ENCODE results near the gene NRXN2.

The NRXN2 gene

DNA sequence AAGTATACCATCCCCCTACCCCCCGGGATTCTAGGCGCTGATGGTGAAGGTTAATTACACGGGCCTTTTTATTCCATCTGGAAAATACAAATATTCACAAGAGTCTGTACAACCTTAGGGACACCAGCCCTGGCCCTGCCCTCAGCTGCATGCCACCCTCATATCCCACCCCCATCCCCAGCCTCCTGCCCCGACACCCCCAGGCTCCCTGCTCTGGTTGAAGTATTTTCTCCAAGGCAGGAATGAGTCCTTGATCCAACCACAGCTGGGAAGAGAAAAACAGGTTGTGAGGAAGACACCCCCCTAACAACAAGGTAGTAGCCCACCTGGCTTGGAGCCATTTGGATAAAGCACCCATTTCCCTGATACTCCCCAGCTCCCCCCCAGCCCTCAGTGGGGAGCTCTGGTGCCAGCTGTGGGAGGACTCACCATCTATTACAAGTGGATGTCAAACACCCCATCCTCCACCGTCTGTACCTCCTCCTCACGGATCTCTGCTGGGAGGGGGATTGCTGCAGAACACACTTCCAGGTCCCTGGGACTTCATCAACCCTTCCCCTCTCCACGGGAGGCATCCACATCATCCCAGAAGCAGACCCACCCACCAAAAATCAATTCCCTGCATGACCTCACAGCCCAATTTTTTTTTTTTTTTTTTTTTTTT is 4.0 kb upstream of the NRXN2 start:
- TF ChIP-seq POLR2A (IDR thresholded peaks at IDR 0.05; ENCODE audit: low read length): no peak
- TF ChIP-seq GATA1 (IDR thresholded peaks at IDR 0.05; ENCODE audit: low read depth, low read length): no peak
- no peak for DNase-seq

DNA sequence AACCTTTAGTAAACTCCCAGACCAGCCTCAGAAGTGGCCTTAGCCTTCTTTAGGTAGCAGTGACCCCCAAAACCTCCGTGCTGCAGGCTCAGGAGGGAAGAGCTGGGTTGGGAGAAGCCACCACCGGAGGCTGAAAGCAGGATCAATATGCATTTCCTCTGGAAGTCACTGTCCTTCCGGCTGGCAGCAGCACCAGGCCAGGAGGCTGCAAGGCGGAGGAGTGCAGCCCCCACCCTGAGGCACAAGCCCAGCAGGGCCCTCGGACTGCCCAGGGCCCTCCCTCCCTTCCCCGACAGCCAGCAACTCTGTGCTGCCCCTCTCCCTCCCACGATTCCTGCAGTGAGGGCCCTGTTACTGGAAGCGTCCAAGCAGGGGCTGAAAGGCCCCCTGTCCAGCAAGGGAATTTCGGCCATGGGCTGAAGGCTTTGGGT is 3.2 kb upstream of the NRXN2 start:
- DNase-seq: no peak
- TF ChIP-seq GATA1 (IDR thresholded peaks at IDR 0.05; ENCODE audit: low read depth, low read length): no peak
- TF ChIP-seq POLR2A (IDR thresholded peaks at IDR 0.05; ENCODE audit: low read length): no peak

DNA sequence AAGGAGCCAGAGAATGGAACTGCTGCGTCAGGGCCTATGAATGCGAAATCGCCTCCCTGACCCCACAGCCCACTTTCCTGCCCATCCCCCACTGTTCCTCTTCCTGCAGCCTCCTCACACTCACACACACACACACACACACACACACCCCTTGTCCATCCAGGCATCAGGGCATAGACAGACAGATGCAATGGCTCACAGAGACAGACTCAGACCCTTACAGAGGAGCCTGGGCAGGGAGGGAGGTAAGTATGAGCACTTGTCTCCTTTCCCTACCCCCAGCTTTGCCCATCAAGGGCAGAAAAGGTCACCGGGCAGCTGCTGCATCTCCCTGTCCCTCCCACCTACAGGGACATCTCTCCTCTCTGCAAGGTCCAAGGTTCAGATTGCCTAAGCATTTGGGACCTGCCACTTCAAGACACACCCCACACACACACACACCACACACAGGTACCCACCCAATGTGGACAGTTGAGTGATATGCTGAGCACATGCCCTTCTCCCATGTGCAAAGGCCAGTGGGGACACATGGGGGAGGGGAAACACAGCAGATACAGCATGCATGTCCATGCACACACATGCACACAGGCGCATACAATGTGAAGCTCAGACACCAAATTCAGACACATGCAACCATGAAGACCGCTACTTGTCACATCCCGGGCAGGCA is 2.0 kb upstream of the NRXN2 start:
- TF ChIP-seq POLR2A (IDR thresholded peaks at IDR 0.05; ENCODE audit: low read length) (no peak), GATA1 (IDR thresholded peaks at IDR 0.05; ENCODE audit: low read depth, low read length) (no peak)
- no peak for DNase-seq

DNA sequence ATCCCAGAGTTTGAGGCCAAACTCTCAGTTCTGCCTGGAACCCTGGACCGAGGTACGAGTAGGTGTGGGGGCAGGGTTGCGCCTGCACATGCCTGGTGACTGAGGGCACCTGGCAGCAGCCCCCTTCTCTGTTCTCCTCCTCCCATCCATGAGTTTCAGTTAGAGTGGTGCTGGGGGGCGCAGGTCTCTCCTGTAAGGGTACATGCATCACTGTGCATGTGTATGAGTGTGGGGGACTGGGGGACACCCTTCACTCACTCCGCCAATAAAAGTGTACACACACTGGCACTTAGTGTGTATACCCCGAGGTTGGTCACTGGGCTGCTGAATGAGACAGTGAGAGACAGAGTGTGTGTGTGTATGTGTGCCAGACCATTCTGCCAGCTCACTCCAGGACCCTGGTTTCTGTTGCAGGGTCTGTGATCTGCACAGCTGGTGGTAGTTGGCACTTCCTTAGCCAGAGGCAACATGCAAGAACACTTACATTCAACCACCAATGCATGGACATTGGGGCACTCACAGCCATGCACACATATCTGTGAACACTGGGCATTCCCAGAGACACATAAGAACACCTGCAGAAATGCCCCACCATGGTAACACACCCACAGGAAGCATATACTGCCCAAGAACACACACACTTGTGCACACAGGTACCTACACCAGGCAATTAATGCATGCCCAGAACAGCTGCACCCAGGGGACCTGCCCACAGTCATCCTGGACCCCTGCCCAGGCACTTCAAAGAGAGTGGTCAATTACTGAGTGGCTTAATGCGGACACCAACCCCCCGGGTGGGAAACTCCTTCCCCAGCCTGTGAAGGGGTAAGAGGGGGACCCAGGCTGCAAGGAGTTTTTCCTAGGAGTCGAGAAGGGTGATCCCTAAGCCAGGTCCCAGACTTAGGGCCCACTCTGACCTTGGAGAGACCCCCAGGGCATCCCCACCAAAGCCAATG is 1.2 kb upstream of the NRXN2 start:
- no peak for TF ChIP-seq POLR2A (IDR thresholded peaks at IDR 0.05; ENCODE audit: low read length)
- no peak for TF ChIP-seq GATA1 (IDR thresholded peaks at IDR 0.05; ENCODE audit: low read depth, low read length)

DNA sequence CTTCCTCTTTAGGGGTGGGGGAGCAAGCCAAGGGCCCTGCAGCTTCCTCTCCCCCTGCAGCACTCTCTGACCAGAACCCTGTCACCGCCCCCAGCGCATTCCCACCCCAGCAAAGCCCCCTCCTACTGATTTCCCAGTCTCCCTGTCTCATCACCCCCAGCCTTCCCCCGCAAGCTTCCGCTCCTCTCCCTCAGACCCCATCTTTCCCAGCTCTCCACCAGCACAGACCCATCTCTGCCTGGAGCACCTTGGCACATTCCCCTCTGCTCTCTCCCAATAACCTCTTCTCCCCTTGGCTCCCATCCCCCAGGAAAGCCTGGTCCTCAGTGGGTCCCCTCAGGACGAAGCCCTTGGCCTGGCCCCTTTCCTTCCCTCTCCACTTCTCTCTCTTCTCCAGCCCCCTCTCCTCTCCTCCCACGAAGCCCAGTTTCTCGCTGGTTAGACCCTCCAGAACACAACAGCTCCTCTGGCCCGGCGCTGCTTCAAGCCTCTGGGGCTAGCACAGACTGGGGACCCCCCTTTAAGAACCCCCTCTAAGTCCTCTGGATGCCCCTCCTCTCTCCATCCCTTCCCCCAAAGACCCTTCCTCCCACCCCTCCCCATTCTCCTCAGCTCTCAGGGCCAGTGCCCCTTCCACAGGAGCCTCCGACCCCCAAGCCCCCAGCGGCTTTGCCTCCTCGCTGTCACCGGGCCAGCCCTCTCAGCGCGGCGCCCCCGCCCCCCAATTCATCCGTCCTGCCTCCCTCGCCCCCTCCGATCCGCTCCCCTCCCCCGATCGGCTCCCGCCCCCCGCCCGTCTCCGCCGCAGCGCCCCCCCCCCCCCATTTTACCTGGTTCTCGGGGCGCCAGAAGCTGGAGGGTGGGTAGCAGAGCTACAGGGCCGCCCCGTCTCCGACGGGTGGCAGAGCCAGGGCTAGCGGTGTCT is 594 bp downstream of the NRXN2 start:
- DNase-seq: no peak
- TF ChIP-seq GATA1 (IDR thresholded peaks at IDR 0.05; ENCODE audit: low read depth, low read length) (no peak), POLR2A (IDR thresholded peaks at IDR 0.05; ENCODE audit: low read length) (no peak)

More for the DNA sequence above, 1.2 kb upstream of the NRXN2 start:
- DNase-seq: no peak

DNA sequence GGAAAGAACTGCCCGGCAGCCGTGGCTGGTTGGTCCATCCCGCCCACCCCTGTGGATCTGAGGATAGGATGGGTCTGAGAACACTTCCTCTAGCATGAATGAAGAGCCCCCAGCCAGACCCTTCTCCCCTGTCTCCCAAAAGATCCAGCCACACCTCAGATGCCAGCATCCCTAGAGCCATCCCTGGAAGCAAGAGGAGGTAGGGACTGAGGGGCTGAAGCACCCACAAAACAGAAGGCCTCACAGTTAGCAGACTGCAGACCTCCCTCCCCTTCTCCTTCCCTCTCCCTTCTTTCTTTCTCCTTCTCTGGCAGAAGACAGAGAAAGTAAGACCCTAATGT is 1.7 kb downstream of the NRXN2 start:
- TF ChIP-seq POLR2A (IDR thresholded peaks at IDR 0.05; ENCODE audit: low read length): no peak
- no peak for TF ChIP-seq GATA1 (IDR thresholded peaks at IDR 0.05; ENCODE audit: low read depth, low read length)
- no peak for DNase-seq

DNA sequence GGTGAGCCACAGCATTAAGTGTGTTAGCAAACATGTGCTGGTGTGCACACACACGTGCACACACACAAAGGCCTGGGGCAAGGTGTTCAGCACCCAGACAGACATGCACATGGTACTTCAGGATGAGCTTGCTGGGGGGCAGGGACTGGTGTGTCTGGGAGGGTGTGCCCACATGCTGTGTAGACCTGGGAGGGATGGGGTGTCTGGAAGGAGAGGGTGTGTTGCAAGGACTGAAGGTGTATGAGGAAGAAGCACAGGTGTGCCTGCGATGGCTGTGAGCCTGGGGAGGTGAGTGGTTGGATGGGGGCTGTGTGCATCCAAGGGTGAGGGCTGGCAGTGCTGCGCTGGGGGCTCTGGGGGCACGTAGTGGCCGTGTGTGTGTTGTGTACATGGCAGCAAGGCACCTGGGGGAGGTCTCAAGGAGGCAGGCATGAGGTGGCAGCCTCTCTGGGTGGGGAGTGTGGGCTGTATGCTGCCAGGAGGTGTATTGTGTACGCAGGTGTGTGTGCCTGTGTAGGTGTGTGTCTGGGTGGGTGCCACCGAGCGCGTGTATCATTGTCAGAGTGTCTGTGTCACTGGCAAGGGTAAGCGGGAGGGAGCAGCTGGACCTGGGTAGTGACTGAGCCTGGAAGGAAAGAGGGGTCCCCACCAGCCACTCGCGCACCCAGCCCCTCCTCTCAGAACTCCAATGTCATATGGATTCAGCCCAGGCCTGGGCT is 2.2 kb downstream of the NRXN2 start:
- TF ChIP-seq GATA1 (IDR thresholded peaks at IDR 0.05; ENCODE audit: low read depth, low read length) (no peak), POLR2A (IDR thresholded peaks at IDR 0.05; ENCODE audit: low read length) (no peak)
- no peak for DNase-seq

DNA sequence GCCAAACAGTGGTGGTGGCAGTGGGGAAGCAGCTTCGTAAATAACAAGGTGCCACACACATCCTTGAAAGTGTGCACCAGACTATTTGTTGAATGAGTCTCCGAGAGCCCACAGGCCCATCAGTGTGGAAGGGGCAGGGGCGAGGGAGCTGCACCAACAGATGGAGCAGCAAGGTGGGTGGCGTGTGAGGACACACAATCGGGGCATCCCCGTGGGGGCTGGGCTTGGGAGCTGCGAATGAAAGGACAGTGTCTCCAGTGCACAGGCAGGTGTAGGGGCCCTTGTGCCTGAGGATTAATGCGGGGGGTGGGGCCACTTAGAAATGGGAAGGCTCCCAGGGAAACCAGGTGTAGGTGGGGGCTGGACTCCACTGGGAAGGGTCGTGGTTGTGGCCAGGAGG is 2.8 kb downstream of the NRXN2 start:
- TF ChIP-seq POLR2A (IDR thresholded peaks at IDR 0.05; ENCODE audit: low read length): no peak

DNA sequence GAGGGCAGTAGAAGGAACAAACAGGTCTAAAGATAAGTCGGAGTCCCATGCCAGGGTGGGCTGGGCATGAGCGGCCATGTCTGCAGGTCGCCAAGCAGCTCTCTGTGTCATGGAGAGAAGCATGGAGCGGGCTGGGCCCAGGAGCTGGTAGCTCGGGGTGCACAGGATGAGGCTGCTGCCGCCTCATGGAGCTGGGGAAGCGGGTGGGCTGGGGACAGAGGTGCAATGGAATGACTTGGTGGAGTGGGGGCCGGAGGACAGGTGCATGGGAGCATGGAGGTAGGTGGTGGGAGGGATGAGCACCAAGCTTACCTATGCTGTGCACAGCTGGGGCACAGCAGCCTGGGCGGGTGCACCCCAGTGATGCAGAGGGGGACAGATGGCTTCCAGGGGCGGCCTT is 3.6 kb downstream of the NRXN2 start:
- no peak for DNase-seq

More for the DNA sequence above, 2.8 kb downstream of the NRXN2 start:
- no peak for DNase-seq

DNA sequence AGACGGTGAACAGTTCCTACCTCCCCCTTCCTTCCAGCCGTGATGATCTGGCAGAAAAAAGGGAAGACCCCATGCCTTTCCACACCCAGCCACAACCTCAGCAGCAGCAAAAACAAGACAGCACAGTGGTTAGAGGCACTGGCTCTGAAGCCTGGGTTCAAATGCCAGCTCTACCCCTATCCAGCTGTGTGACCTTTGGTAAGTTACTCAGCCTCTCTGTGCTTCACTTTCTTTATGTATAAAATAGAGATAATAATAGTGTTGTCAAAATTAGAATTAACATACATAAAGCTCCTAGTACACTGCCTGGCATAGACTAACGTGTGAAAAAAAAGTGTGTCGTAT is 4.2 kb downstream of the NRXN2 start:
- no peak for TF ChIP-seq POLR2A (IDR thresholded peaks at IDR 0.05; ENCODE audit: low read length)
- no peak for TF ChIP-seq GATA1 (IDR thresholded peaks at IDR 0.05; ENCODE audit: low read depth, low read length)
- DNase-seq: no peak

More for the DNA sequence above, 3.6 kb downstream of the NRXN2 start:
- TF ChIP-seq POLR2A (IDR thresholded peaks at IDR 0.05; ENCODE audit: low read length) (no peak), GATA1 (IDR thresholded peaks at IDR 0.05; ENCODE audit: low read depth, low read length) (no peak)

DNA sequence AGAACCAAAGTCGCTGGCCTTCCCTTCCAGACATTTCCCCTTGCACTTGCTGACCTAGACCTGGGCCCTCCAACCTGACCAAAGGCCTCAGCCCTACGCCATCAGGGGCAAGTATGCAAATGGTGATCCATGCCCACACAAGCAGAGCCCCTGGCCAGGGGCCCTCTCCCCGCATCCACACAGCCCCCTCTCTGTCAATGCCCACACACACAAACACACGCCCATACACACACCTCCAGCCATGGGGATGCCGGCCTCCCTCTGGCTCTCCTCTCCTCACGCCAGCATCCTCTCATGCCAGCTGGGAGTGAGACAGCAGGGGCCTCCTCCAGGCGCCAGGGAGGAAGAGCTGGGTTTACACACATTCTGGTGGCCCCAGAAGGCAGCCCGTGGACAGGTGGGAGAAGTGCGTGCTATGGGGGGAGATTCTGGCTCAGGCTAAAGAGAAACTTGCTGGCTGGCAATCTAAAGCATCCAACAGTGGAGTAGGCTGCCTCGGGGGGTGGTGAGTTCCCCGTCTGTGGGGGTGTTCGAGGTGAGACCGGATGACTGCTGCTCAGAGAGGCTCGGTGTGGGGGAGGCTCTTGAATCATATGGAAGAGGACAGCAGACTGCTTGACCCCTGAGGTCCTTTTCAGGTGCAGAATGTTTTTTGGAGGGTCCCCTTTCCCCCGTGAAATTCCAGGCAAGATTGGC is 4.8 kb downstream of the NRXN2 start:
- DNase-seq: no peak
- TF ChIP-seq GATA1 (IDR thresholded peaks at IDR 0.05; ENCODE audit: low read depth, low read length) (no peak), POLR2A (IDR thresholded peaks at IDR 0.05; ENCODE audit: low read length) (no peak)

DNA sequence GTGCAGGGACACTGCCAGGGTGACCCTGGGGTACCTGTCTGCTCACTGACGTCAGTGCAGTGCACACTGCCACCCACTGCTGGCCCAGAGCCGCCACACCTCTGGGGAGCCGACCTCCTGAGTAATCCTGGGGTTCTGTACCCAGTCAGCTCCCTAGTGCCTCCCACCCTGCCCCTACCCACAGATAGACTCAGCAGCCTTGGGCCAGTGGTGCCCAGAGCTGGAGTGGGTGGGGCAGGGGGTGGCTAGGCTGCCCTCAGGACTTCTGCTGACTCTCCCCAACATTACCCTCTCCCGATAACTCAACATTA is 5.8 kb downstream of the NRXN2 start:
- no peak for TF ChIP-seq POLR2A (IDR thresholded peaks at IDR 0.05; ENCODE audit: low read length)
- TF ChIP-seq GATA1 (IDR thresholded peaks at IDR 0.05; ENCODE audit: low read depth, low read length): no peak
- no peak for DNase-seq
